K562 (cell line): ENCODE results near the gene ATG7. TPM values are rescaled to one million over a fixed set of nuclear protein-coding genes. Genes with fewer than 3 reads are reported as not detected.

ENCODE experiments used
- CBX3 ChIP-seq, 2 experiments: IDR thresholded peaks; 1 replicate in 1 of 2; 2 replicates in 1 of 2; pipeline ENCODE4 v1.6.1; 2012; ENCODE audit warnings: inconsistent platforms in 2 of 2, low read length in 2 of 2, borderline replicate concordance in 1 of 2, control low read depth in 1 of 2
- HIVEP1 ChIP-seq: fragments of 250-450 bp; sonication (Bioruptor Pico); IDR thresholded peaks from 2 replicates; pipeline ENCODE4 v1.4.0; 2020; ENCODE audit warnings: mild to moderate bottlenecking
- KLF6 ChIP-seq: fragments of 250-450 bp; sonication (Bioruptor Pico); IDR thresholded peaks from 2 replicates; pipeline ENCODE4 v1.4.0; 2020; ENCODE audit warnings: mild to moderate bottlenecking, moderate library complexity, borderline replicate concordance
- MYBL2 ChIP-seq, 2 experiments: fragments of 450-650 bp in 1 of 2; sonication (generic) in 1 of 2; formaldehyde crosslinking in 1 of 2; IDR thresholded peaks; 2 replicates each; pipeline versions ENCODE4 v1.6.1 to v1.8.1; 2017 to 2022; ENCODE audit warnings: borderline replicate concordance in 1 of 2, inconsistent platforms in 1 of 2, low read depth in 1 of 2, mild to moderate bottlenecking in 1 of 2, missing genetic modification reagents in 1 of 2, moderate library complexity in 1 of 2
- PTBP1 ChIP-seq: fragments of 200-400 bp; formaldehyde crosslinking; IDR thresholded peaks from 2 replicates; pipeline ENCODE4 v1.6.1; 2017; ENCODE audit warnings: low read depth, low read length
- RB1 ChIP-seq: fragments of 450-650 bp; IDR thresholded peaks from 2 replicates; pipeline ENCODE4 v1.6.1; 2017; ENCODE audit warnings: low read depth, mild to moderate bottlenecking
- RREB1 ChIP-seq: fragments of 250-450 bp; sonication (Bioruptor Pico); IDR thresholded peaks from 2 replicates; pipeline ENCODE4 v1.4.0; 2020
- SLC30A9 ChIP-seq: fragments of 250-450 bp; sonication (Bioruptor Pico); IDR thresholded peaks from 2 replicates; pipeline ENCODE4 v1.8.0; 2022; ENCODE audit warnings: mild to moderate bottlenecking, moderate library complexity
- STAT5A ChIP-seq: IDR thresholded peaks from 2 replicates; pipeline ENCODE4 v1.6.1; 2012; ENCODE audit warnings: low read length, inconsistent platforms, borderline replicate concordance
- USF1 ChIP-seq: sonication (generic); formaldehyde crosslinking; IDR thresholded peaks from 2 replicates; pipeline ENCODE4 v1.9.0; 2022; ENCODE audit warnings: mild to moderate bottlenecking, missing genetic modification reagents
- ZNF512 ChIP-seq: IDR thresholded peaks from 2 replicates; pipeline ENCODE4 v1.6.1; 2016; ENCODE audit warnings: missing genetic modification characterization, missing compliant biosample characterization
- ZNF785 ChIP-seq: fragments of 250-450 bp; sonication (Bioruptor Pico); IDR thresholded peaks from 2 replicates; pipeline ENCODE4 v1.4.0; 2020; ENCODE audit warnings: mild to moderate bottlenecking
- polyA plus RNA-seq, 8 experiments: library from polyadenylated mRNA; depleted of rRNA in 4 of 8; stranded (reverse) in 5 of 8; unstranded in 3 of 8; fragments of >200 nt; fragmentation: Nextera tagmentation in 2 of 8; fragmentation: Illumina TruSeq in 1 of 8; extraction: Ambion mirVana in 2 of 8; extraction: Trizol in 1 of 8; gene quantifications; 2 replicates each; pipeline versions ENCODE4 v1.2.1 to v1.2.3, GENCODE V29; 2011 to 2014; ENCODE audit warnings: inconsistent platforms in 1 of 8, missing spikeins in 1 of 8
- total RNA-seq, 7 experiments: library from RNA; depleted of rRNA in 6 of 7; stranded (reverse); fragments of >200 nt in 6 of 7; fragmentation: Illumina TruSeq in 2 of 7; extraction: Trizol in 2 of 7; gene quantifications; 2 replicates each; pipeline versions ENCODE4 v1.2.1 to v1.2.3, GENCODE V29; 2011 to 2021; ENCODE audit warnings: low replicate concordance in 1 of 7

Gene ATG7
- total and polyA plus RNA-seq, 9 of the 15 experiments (the other 6 are each of a cell fraction or from before 2014, with no cell fraction given): 18.3 to 45.3 (median 33.6) TPM

GRCh38 chr3:11288786-11289637 is 16.8 kb downstream of the ATG7 start (continued):
- TF ChIP-seq MYBL2 (IDR thresholded peaks at IDR 0.05; ENCODE audit: low read depth) (no peak), MYBL2 (CRISPR knock-in tag; IDR thresholded peaks at IDR 0.05; ENCODE audit: borderline replicate concordance) (no peak), KLF6 (no peak), RB1 (no peak), RREB1 (CRISPR knock-in tag) (no peak), SLC30A9 (CRISPR knock-in tag) (no peak), PTBP1 (no peak), ZNF512 (tag) (no peak), CBX3 (IDR thresholded peaks at IDR 0.05; ENCODE audit: borderline replicate concordance in 1 of 2, low read length in 2 of 2) (no peak), STAT5A (no peak), USF1 (no peak), HIVEP1 (CRISPR knock-in tag) (no peak), ZNF785 (CRISPR knock-in tag) (no peak)
